Measurements from ENCODE around the gene HSPD1. TPM values are rescaled to one million over a fixed set of nuclear protein-coding genes. Genes with fewer than 3 reads are reported as not detected.

HSPD1 gene
- total RNA-seq, 4 donors from 2014 or later = 76.8 to 258 (median 161) TPM

GRCh38 chr2:197498235-197498936 is 1.3 kb downstream of the HSPD1 start:
- intact Hi-C loops (cut with DNase I; ENCODE audit: low total_unique reads) = loop anchor here (10.0 kb wide), 1 partner anchor 64 kb away; the partner anchor contains the start of gene SF3B1
- H3K9me3 ChIP-seq = no peaks in the 10 kb centered on the region
- H3K27ac ChIP-seq = peak overlapping the region; percentile 97 to 99
- TF ChIP-seq, protein P1, sequence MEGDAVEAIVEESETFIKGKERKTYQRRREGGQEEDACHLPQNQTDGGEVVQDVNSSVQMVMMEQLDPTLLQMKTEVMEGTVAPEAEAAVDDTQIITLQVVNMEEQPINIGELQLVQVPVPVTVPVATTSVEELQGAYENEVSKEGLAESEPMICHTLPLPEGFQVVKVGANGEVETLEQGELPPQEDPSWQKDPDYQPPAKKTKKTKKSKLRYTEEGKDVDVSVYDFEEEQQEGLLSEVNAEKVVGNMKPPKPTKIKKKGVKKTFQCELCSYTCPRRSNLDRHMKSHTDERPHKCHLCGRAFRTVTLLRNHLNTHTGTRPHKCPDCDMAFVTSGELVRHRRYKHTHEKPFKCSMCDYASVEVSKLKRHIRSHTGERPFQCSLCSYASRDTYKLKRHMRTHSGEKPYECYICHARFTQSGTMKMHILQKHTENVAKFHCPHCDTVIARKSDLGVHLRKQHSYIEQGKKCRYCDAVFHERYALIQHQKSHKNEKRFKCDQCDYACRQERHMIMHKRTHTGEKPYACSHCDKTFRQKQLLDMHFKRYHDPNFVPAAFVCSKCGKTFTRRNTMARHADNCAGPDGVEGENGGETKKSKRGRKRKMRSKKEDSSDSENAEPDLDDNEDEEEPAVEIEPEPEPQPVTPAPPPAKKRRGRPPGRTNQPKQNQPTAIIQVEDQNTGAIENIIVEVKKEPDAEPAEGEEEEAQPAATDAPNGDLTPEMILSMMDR (IDR thresholded peaks at IDR 0.05) = no peak
- TF ChIP-seq POLR2A (IDR thresholded peaks at IDR 0.05) = no peak
- H3K4me1 ChIP-seq = peaks cover 0 to 14% of the 10 kb centered on the region in 2 donors
- H3K27me3 ChIP-seq = no peaks in the 10 kb centered on the region
- DNase-seq = no peak
- H3K36me3 ChIP-seq = no peaks in the 10 kb centered on the region
- H3K4me3 ChIP-seq = peak overlapping the region; percentile 80 to 90

DNA sequence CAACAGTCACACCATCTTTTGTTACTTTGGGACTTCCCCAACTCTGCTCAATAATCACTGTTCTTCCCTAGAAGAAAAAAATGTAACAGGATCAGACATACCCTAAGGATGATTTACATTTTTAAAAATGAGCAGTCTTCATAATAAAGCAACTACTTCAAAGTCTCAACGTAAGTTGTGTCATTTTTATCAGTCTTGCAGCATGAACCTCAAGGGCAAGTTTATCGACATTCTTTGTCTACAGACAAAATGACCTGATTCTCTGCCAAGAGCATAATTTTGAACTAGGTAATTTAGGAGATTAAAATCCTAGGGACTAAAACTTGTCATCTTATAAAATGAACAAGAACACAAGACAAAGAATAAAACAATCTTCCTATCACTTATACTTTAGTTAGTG is 2.3 kb downstream of the HSPD1 start:
- intact Hi-C loops (cut with DNase I; ENCODE audit: low total_unique reads) = loop anchor here (10.0 kb wide), 1 partner anchor 63 kb away; the partner anchor contains the start of gene SF3B1
- peaks cover 0 to 13% of the 10 kb centered on the region in 2 donors for H3K4me1 ChIP-seq
- no peaks in the 10 kb centered on the region for H3K36me3 ChIP-seq
- TF ChIP-seq, protein P1 (IDR thresholded peaks at IDR 0.05) = no peak
- TF ChIP-seq POLR2A (IDR thresholded peaks at IDR 0.05) = no peak
- H3K27ac ChIP-seq = peak overlapping the region in 1 of 2 donors; percentile 99
- DNase-seq = no peak
- no peaks in the 10 kb centered on the region for H3K9me3 ChIP-seq
- no peaks in the 10 kb centered on the region for H3K27me3 ChIP-seq
- H3K4me3 ChIP-seq = no peak overlapping the region

DNA sequence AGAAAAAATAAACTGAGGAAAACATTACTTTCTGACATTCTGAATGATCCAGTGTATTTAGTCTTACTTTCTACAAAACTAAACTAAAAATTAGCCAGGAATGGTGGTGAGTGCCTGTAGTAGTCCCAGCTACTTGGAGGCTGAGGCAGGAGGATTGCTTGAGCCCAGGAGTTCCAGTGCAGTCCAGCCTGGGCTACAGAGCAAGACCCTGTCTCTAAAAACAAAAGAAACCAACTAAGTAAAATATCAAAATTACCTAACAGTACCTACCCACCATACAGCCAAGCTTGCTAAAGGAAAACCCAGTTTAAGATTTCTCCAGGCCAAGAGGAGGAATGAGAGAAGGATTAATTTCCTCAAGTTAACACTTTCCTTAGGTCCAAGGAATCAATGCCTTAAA is 2.9 kb downstream of the HSPD1 start:
- H3K9me3 ChIP-seq = no peaks in the 10 kb centered on the region
- intact Hi-C loops (cut with DNase I; ENCODE audit: low total_unique reads) = loop anchor here (10.0 kb wide), 1 partner anchor 62 kb away; the partner anchor contains the start of gene SF3B1
- H3K27ac ChIP-seq = no peak overlapping the region
- H3K36me3 ChIP-seq = no peaks in the 10 kb centered on the region
- TF ChIP-seq, protein P1 (IDR thresholded peaks at IDR 0.05) = no peak
- no peak for TF ChIP-seq POLR2A (IDR thresholded peaks at IDR 0.05)
- no peak overlapping the region for H3K4me3 ChIP-seq
- no peak for DNase-seq
- no peaks in the 10 kb centered on the region for H3K27me3 ChIP-seq
- peaks cover 0 to 10% of the 10 kb centered on the region in 2 donors for H3K4me1 ChIP-seq

DNA sequence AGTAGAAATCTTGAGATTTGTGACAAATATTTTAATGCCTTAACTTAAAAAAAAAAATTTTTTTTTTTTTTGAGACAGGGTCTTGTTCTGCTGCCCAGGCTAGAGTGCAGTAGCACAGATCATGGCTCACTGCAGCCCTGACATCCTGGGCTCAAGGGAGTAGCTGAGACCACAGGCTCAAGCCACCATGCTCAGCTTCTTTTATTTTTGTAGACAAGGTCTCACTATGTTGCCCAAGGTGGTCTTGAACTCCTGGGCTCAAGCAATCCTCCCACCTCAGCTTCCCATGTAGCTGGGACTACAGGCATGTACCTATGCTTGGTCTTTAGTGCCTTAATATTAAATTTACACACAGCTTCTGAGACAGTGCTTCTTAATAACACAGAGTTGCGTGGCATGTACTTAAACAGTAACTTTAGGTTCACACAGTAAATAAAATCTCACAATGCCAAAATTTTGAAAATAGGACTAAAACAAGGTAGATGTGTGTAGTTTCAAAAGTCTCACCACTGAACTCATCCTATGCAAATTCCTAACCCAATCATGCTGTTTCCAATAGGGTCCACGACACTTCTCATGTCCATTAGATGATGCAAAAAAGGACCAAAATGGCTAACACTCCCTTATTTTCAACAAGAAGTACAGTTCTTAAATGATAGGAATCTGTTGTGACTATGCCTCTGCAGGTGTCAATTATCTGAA is 4.1 kb downstream of the HSPD1 start:
- no peak overlapping the region for H3K27ac ChIP-seq
- no peaks in the 10 kb centered on the region for H3K36me3 ChIP-seq
- no peak for DNase-seq
- no peak for TF ChIP-seq POLR2A (IDR thresholded peaks at IDR 0.05)
- TF ChIP-seq, protein P1 (IDR thresholded peaks at IDR 0.05) = no peak
- no peaks in the 10 kb centered on the region for H3K9me3 ChIP-seq
- no peak overlapping the region for H3K4me3 ChIP-seq
- intact Hi-C loops (cut with DNase I; ENCODE audit: low total_unique reads) = loop anchor here (10.0 kb wide), 1 partner anchor 61 kb away; the partner anchor contains the start of gene SF3B1
- peaks cover 0 to 10% of the 10 kb centered on the region in 2 donors for H3K4me1 ChIP-seq
- H3K27me3 ChIP-seq = no peaks in the 10 kb centered on the region

DNA sequence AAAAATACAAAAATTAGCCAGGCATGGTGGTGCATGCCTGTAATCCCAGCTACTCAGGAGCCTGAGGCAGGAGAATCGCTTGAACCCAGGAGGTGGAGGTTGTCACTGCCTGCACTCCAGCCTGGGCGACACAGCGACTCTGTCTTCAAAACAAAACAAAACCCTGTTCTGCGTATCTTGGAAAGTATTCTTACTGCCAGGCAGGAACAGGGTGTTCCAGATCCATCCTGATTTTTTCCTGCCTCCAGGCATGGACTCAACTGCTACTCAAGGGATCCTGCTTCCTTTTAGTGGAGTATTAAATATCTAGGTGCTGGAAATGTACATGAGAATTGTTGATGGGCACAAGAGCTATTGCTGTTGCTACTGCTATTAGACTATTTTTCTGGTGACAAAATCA is 12.3 kb downstream of the HSPD1 start:
- no peaks in the 10 kb centered on the region for H3K36me3 ChIP-seq
- H3K4me3 ChIP-seq = no peak overlapping the region
- no peaks in the 10 kb centered on the region for H3K27me3 ChIP-seq
- no peak for TF ChIP-seq POLR2A (IDR thresholded peaks at IDR 0.05)
- TF ChIP-seq, protein P1 (IDR thresholded peaks at IDR 0.05) = no peak
- DNase-seq = no peak
- no peaks in the 10 kb centered on the region for H3K9me3 ChIP-seq
- H3K4me1 ChIP-seq = no peaks in the 10 kb centered on the region
- intact Hi-C loops (cut with DNase I; ENCODE audit: low total_unique reads) = no loop called here
- no peak overlapping the region for H3K27ac ChIP-seq

Data from uterus (tissue), 4 donors.